A673 (cell line): ENCODE data around the gene VPS51. TPM values are rescaled to one million over a fixed set of nuclear protein-coding genes. Genes with fewer than 3 reads are reported as not detected.
"Not testable (repeated sequence)": the region's sequence is repeated elsewhere in the genome, so short reads cannot be mapped to it uniquely, and the experiment has no call there.

Experiments used
- BruUV-seq: library from RNA; stranded (reverse); fragments of 400-500 nt; replicated peaks from 2 replicates; lab custom pipeline; 2021; lab: Mats Ljungman, UMichigan
- CTCF ChIA-PET: fragments of 300-600 bp; sonication (Branson Sonifier 250); formaldehyde crosslinking; loops from one replicate; lab custom pipeline; 2022; ENCODE audit warnings: antibody characterized with exemption; lab: Charles Lee
- POLR2A ChIA-PET: fragments of 300-600 bp; sonication (Branson Sonifier 250); formaldehyde crosslinking; loops from one replicate; lab custom pipeline; 2022; ENCODE audit warnings: antibody characterized with exemption; ENCODE audit not compliant: low non-redundant PET; lab: Charles Lee
- DNase-seq: peaks from one replicate; pipeline ENCODE4 v3.0.0-alpha.2; 2015; ENCODE audit warnings: low spot score
- H3K27ac ChIP-seq: fragments of 200-600 bp; sonication (generic); 2 replicates; pipeline ENCODE4 v1.5.1; 2016; ENCODE audit warnings: mixed run types, low read depth, mild to moderate bottlenecking, mixed read lengths, antibody characterized with exemption, low read length; ENCODE audit not compliant: poor library complexity, severe bottlenecking
- H3K27me3 ChIP-seq: fragments of 200-600 bp; sonication (generic); replicated peaks from 2 replicates; pipeline ENCODE4 v1.6.1; 2017; ENCODE audit warnings: mixed run types, low read depth, mild to moderate bottlenecking, mixed read lengths, antibody characterized with exemption, low read length; ENCODE audit not compliant: insufficient read depth, poor library complexity
- H3K36me3 ChIP-seq: fragments of 200-600 bp; sonication (generic); 2 replicates; pipeline ENCODE4 v1.6.1; 2016; ENCODE audit warnings: mixed run types, mild to moderate bottlenecking, mixed read lengths, antibody characterized with exemption, low read length; ENCODE audit not compliant: insufficient read depth, poor library complexity, severe bottlenecking
- H3K4me1 ChIP-seq: fragments of 200-600 bp; sonication (generic); 2 replicates; pipeline ENCODE4 v1.6.1; 2017; ENCODE audit warnings: mixed run types, mild to moderate bottlenecking, mixed read lengths, antibody characterized with exemption, low read length; ENCODE audit not compliant: insufficient read depth, poor library complexity, severe bottlenecking
- H3K4me3 ChIP-seq: fragments of 200-600 bp; sonication (generic); 2 replicates; pipeline ENCODE4 v1.5.1; 2016; ENCODE audit warnings: low read depth, mixed run types, mild to moderate bottlenecking, mixed read lengths, low read length; ENCODE audit not compliant: poor library complexity, severe bottlenecking
- H3K9me3 ChIP-seq: fragments of 200-600 bp; sonication (generic); 2 replicates; pipeline ENCODE4 v1.6.1; 2016; ENCODE audit warnings: mixed run types, low read depth, mild to moderate bottlenecking, mixed read lengths, antibody characterized with exemption, low read length; ENCODE audit not compliant: poor library complexity, severe bottlenecking
- EZH2 ChIP-seq: fragments of 200-600 bp; sonication (generic); IDR thresholded peaks from 2 replicates; pipeline ENCODE4 v1.6.1; 2017; ENCODE audit warnings: borderline replicate concordance, low read depth, mild to moderate bottlenecking, mixed read lengths, antibody characterized with exemption, low read length; ENCODE audit not compliant: poor library complexity, severe bottlenecking
- intact Hi-C: fragments of 100-400 bp; cut with micrococcal nuclease; formaldehyde crosslinking; loops from one replicate; pipeline ENCODE4 v1.10.0; 2022; ENCODE audit not compliant: unreplicated experiment
- total RNA-seq: library from RNA; stranded (reverse); gene quantifications from 2 replicates; pipeline ENCODE4 v1.2.3, GENCODE V29; 2021
- TF ChIP-seq, protein P1 (sequence below): fragments of 300-800, 200-600 bp; sonication (generic); conservative IDR thresholded peaks from 2 replicates; pipeline ENCODE4 v1.5.1; 2017; ENCODE audit warnings: low read depth, mild to moderate bottlenecking, antibody characterized with exemption, low read length, moderate library complexity, mixed read lengths

The VPS51 gene
- total RNA-seq, 1 experiment from 2014 or later, result 125 TPM

GRCh38 chr11:65148657-65149056 is 52.6 kb downstream of the VPS51 start:
- POLR2A ChIA-PET, result no interaction called here
- no TSS peak for BruUV-seq
- intact Hi-C loops, result no loop called here

GRCh38 chr11:65150131-65150508 is 54.1 kb downstream of the VPS51 start:
- H3K9me3 ChIP-seq, CTCF ChIA-PET, DNase-seq, H3K27me3 ChIP-seq, H3K27ac ChIP-seq, BruUV-seq, H3K4me3 ChIP-seq, POLR2A ChIA-PET, intact Hi-C loops, H3K4me1 ChIP-seq, H3K36me3 ChIP-seq: not testable (repeated sequence)

More at GRCh38 chr11:65148657-65149056, 52.6 kb downstream of the VPS51 start:
- H3K4me1 ChIP-seq, result no peaks in the 10 kb centered on the region
- no peak overlapping the region for H3K4me3 ChIP-seq
- TF ChIP-seq, protein P1, sequence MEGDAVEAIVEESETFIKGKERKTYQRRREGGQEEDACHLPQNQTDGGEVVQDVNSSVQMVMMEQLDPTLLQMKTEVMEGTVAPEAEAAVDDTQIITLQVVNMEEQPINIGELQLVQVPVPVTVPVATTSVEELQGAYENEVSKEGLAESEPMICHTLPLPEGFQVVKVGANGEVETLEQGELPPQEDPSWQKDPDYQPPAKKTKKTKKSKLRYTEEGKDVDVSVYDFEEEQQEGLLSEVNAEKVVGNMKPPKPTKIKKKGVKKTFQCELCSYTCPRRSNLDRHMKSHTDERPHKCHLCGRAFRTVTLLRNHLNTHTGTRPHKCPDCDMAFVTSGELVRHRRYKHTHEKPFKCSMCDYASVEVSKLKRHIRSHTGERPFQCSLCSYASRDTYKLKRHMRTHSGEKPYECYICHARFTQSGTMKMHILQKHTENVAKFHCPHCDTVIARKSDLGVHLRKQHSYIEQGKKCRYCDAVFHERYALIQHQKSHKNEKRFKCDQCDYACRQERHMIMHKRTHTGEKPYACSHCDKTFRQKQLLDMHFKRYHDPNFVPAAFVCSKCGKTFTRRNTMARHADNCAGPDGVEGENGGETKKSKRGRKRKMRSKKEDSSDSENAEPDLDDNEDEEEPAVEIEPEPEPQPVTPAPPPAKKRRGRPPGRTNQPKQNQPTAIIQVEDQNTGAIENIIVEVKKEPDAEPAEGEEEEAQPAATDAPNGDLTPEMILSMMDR, result no peak
- TF ChIP-seq EZH2, result no peak
- peaks cover 5% of the 10 kb centered on the region for H3K9me3 ChIP-seq
- H3K27ac ChIP-seq, result no peak overlapping the region
- DNase-seq, result no peak
- CTCF ChIA-PET, result no interaction called here
- H3K36me3 ChIP-seq, result no peaks in the 10 kb centered on the region
- H3K27me3 ChIP-seq, result no peaks in the 10 kb centered on the region

DNA sequence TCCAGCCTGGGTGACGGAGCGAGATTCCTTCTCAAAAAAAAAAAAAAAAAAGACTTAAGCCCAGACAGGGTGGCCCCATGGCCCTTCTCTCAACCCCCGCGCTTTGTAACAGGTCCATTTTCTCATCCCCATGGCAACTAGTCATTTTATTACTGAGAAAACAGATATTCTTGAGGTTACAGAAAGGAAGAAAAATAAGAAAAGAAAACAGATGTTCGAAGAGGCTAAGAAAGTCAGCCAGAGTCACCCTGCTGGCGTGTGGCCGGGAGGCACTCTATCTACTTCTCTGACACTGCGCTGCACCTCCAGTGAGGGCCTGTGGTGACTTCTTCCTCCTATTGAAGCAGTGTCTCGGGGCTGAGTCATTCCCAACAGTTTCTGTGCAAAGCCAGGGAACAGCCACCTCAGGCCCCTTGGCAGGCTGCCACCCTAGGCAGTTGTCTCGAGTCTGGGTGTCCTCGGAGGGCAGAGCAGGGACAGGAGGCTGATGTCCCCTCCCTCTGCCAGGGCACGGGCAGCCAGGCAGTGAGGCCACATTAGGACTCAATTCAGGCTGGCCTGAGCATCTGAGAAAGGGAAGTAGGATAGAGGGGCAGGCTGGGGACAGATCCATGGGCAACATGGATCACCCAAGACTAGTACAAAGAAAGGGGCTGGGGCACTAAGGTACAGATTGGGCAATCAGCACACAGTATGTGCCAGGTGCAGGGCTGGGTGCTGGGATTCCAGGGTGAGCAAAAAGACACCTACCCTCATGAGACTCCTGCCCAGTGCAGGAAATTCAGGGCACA is 54.7 kb downstream of the VPS51 start:
- intact Hi-C loops, result no loop called here
- H3K36me3 ChIP-seq, result no peaks in the 10 kb centered on the region
- no peaks in the 10 kb centered on the region for H3K27me3 ChIP-seq
- peaks cover 5% of the 10 kb centered on the region for H3K9me3 ChIP-seq
- POLR2A ChIA-PET, result no interaction called here
- CTCF ChIA-PET, result no interaction called here
- BruUV-seq, result no TSS peak
- TF ChIP-seq, protein P1, result no peak
- no peak for TF ChIP-seq EZH2
- H3K4me3 ChIP-seq, result no peak overlapping the region
- DNase-seq, result peak; percentile 80
- no peaks in the 10 kb centered on the region for H3K4me1 ChIP-seq
- H3K27ac ChIP-seq, result no peak overlapping the region

DNA sequence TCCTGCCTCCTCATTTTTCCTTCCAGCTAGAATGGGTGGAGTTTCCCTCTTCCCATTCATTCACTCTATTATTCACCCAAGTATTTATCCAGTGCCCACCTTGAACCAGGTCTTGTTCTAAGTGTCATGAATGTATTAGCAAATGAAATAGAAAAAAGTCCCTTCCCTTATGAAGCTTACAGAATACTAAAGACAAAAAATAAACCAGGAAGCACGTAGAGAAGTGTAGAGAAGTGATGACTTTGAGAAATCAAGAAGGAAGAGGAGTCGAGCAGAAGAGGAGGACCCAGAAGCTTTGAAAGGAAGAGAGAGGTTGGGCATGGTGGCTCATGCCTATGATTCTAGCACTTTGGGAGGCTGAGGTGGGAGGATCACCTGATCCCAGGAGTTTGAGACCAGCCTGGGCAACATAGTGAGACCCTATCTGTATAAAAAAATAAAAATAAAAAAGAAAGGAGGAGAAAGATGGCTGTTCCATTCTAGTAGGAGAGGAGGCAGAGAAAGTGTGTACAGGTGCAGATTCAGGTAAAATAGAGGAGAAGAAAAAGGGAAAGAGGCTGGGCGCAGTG is 55.4 kb downstream of the VPS51 start:
- CTCF ChIA-PET, result no interaction called here

More for the DNA sequence above, 55.4 kb downstream of the VPS51 start:
- no peaks in the 10 kb centered on the region for H3K27me3 ChIP-seq
- TF ChIP-seq, protein P1, result no peak
- no peak for TF ChIP-seq EZH2
- H3K27ac ChIP-seq, result no peak overlapping the region
- BruUV-seq, result no TSS peak
- peaks cover 5% of the 10 kb centered on the region for H3K9me3 ChIP-seq
- H3K4me3 ChIP-seq, result no peak overlapping the region
- no peaks in the 10 kb centered on the region for H3K36me3 ChIP-seq
- POLR2A ChIA-PET, result no interaction called here
- no peaks in the 10 kb centered on the region for H3K4me1 ChIP-seq
- intact Hi-C loops, result no loop called here
- no peak for DNase-seq
